Right lobe of liver (tissue), 4 donors: ENCODE measurements around the gene LRRC46.

ENCODE experiments used
- CTCF ChIP-seq, 4 donors: fragments of 200-600 bp in 3 of 4; fragments of 450-650 bp in 1 of 4; IDR thresholded peaks; one replicate each; pipeline versions ENCODE4 v1.5.1 to v1.8.0; 2016 to 2022; ENCODE audit warnings: antibody characterized with exemption in 4 of 4, mild to moderate bottlenecking in 2 of 4
- POLR2A ChIP-seq: fragments of 450-650 bp; IDR thresholded peaks from one replicate; pipeline ENCODE4 v1.6.1; 2017; ENCODE audit warnings: antibody characterized with exemption, mild to moderate bottlenecking
- donor health status: DM: no; HTN: no; CAD: no.
- donor health status: DM: no; HTN: no; CAD: no.
- donor health status: DM: no; HTN: yes; CAD: no.

GRCh38 chr17:47882695-47883588 lies 51.5 kb downstream of the LRRC46 start:
- TF ChIP-seq CTCF (IDR thresholded peaks at IDR 0.05) = no peak
- no peak for TF ChIP-seq POLR2A
